Stimulated activated CD4-positive, alpha-beta T cell treated with anti-CD3 and anti-CD28 coated beads, Interleukin-1b, Interleukin-23, amount 100 ng/mL, for 1 hour (primary cell): ENCODE data around the gene DNM1.

Experiments
- DNase-seq, 2 donors: peaks; one replicate each; pipeline ENCODE4 v3.0.0-alpha.2; 2020; ENCODE audit warnings: low read depth in 2 of 2

DNM1 gene

DNA sequence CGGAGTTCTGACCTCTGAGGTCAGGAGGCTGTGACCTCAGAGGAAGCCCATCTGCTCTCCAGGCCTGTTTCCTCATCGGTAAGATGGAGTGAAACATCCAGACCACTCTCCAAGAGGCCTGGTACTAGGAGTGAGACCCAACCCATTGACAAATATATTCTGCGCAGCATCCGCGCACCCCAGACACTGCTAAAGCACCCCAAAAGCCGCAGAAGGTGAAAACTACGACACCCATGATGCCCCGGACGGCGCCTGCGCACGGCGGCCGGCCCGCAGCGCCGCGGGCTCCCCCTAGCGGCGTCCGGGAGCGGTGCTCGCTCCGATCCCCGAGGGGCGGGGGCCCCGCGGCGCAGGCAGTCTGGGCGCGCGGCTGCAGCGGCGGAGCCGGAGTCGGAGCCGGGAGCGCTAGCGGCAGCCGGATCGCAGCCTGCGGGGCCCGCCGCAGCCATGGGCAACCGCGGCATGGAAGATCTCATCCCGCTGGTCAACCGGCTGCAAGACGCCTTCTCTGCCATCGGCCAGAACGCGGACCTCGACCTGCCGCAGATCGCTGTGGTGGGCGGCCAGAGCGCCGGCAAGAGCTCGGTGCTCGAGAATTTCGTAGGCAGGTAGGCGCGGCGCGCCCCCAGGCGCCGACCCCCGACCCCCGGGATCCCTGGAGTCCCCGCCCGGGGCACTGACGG is at the start of gene DNM1:
TSS of gene DNM1 (plus strand) at position 356 of the 683 bp plus-strand sequence. CDS start at position 448, 92 bp downstream.
- DNase-seq: peak; percentile 42 to 55

DNA sequence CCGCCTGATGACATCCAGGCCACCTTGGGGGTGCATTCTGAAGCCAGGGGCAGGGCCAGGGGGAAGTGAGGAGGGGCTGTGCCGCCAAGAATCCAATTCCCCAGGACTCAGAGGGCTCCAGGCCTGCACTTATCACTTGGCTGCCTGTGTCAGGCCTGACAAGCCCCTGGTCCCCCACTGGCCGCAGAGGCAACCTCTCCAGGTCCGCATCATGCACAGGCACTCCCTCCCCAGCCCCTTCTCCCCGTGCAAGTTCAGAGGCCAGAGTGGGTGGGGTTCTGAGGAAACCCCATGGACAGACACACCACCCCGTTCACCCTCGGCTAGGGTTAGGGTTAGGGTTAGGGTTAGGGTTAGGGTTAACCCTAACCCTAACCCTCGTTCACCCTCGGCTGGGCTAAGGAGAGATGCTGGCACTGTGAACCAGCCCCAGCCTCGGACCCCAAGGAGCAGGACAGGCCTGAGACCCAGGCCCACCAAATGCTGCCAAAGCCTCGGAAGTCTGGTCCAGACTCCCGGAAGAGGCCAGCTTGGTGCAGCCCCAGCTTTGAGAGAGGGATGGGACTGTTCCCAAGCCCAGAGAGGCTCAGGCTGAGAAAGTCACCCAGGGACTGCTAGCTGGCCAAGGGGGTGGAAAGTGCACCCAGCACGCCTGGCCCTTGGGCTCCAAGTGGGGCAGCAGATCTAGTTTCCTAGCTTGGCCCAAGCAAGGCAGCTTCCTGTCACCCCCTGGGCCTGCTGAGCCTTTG is 49.1 kb upstream of the DNM1 start:
- DNase-seq: no peak

DNA sequence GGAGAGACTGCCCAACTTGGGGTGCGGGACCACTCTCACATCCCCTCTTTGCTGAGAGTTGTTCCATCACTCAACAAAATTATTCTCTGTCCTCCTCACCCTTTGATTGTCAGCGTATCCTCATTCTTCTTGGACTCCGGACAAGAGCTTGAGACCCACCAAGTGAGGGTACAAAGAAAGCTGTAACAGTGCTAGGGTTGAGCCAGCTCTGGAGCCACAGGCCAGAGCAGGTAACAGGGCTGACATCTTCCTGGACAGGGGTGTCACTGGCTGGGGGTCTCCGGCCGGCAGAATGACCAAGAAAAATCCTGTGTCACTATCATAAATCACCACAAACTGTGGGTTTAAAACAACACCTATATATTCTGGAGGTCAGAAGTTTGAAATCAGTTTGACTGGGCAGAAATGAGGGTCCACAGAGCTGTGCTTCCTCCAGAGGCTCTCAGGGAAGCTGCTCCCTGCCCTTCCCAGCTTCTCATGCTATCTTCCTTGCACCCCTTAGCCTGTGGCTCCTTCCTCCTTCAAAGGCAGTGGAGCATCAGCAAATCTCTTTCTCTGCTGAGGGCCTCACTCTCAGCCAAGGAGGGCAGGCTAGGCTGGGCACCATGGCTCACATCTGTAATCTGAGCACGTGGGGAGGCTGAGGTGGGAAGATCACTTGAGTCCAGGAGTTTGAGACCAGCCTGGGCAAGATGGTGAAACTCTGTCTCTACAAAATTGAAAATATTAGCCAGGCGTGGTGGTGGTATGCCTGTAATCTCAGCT is 47.3 kb upstream of the DNM1 start:
- no peak for DNase-seq

GRCh38 chr9:128159522-128159783 is 43.7 kb upstream of the DNM1 start:
- DNase-seq: peak in 1 of 2 donors; percentile 2

- peak; percentile 84 to 92 for DNase-seq
Measured at GRCh38 chr9:128159784-128160602, 43.2 kb upstream of the DNM1 start, which contains the start of gene BBLN. Gene BBLN (plus strand): TSS chr9:128160265. CDS start chr9:128160408, 143 bp downstream.

- peak in 1 of 2 donors; percentile 24 for DNase-seq
Measured at GRCh38 chr9:128160603-128160987, 42.6 kb upstream of the DNM1 start.

GRCh38 chr9:128161215-128161902 is 41.8 kb upstream of the DNM1 start:
- no peak for DNase-seq

DNA sequence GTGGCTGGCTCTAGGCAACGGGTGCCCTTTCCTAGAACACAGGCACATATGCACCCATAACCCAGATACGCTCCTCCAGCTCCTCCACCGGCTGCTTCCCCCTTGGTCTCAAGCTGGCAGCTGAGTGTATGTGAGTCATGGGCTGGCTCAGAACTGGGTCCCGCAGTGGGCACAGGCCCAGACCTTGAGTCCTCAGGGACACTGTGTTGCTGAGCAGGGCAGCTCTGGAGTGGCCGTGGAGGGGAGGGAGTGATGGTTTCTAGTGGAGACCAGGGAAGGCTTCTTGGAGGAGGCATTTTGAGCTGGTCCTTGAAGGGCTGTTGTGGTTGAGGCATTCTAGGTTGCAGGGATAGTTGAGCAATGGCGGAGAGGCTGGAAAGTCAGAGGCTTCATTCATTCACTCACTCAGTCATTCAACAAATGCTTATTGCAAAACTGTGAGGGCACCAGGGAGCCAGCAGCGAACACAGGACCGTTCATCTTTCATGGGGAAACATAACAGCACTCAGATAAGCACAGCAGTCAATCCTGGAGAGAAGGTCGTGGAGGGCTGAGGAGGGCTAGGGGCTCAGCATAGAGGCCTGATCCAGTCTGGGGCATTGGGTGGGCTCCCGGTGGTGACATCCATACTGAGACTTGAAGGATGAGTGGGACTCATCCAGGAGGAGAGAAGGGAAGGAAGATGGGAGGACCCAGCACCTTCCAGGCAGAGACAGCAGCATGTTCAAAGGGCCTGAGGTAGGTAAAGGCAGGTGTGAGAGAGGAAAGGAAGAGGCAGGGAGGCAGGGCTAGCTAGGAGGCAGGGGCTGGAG is 40.8 kb upstream of the DNM1 start:
- no peak for DNase-seq

DNA sequence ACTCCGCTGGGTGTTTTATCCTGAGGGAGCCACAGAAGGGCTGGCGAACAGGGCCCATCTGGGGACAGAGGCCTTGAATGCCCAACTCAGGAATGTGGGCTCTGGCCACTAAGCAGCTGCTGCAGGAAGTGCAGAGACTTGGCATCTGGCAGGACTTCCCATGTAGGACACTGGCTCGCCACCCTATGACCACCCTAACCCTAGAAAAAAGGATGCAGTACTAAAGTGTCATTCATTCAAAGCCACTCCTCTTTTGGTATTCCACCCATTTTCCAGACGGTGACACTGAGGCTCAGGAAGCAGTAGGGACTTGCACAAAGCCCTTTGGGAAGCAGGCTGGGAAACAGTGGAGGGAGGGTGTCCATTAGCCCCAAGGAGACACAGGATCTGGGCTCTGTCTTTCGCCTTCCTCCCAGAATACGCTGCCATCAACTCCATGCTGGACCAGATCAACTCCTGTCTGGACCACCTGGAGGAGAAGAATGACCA is 40.1 kb upstream of the DNM1 start:
- no peak for DNase-seq

- DNase-seq: no peak
Measured at GRCh38 chr9:128163523-128164306, 39.5 kb upstream of the DNM1 start.

GRCh38 chr9:128164307-128164885 is 38.8 kb upstream of the DNM1 start:
- DNase-seq: no peak

DNA sequence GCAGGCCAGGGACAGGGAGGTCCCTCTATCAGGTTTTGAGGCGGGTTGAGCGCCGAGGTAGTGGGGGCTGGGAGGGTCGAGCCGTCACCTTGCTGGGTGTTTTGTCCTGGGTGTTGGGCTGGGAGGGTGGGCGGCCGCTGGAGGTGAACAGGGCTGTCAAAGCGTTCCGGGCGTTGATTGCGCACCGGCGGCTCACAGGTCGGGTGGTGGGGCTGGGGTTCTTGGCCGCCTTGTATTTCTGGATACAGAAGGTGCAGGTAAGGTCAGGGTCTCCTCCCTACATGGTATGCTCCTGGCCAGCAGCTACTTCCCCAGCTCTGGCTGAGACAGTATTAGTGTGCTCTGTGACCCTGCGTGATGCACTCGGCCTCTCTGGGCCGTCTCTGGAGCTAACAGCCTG is 37.0 kb upstream of the DNM1 start:
- DNase-seq: no peak

DNA sequence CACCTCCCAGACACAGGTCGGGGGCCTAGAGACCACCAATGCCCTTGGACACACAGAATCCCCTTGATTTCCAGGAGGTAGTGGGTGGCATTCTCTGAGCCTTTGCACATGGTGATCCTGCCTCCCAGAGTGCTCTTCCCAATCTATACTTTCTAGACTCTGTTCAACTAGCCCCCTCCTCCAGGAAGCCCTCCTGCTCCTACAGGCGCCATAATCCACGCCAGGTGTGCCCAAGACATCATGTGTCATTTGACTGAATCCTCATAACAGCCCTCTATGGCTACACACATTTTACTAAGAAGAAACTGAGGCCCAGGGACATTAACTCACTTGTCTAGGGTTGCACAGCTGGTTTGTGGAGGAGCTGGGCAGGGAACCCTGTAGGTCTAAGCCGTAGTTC is 36.0 kb upstream of the DNM1 start:
- no peak for DNase-seq

DNA sequence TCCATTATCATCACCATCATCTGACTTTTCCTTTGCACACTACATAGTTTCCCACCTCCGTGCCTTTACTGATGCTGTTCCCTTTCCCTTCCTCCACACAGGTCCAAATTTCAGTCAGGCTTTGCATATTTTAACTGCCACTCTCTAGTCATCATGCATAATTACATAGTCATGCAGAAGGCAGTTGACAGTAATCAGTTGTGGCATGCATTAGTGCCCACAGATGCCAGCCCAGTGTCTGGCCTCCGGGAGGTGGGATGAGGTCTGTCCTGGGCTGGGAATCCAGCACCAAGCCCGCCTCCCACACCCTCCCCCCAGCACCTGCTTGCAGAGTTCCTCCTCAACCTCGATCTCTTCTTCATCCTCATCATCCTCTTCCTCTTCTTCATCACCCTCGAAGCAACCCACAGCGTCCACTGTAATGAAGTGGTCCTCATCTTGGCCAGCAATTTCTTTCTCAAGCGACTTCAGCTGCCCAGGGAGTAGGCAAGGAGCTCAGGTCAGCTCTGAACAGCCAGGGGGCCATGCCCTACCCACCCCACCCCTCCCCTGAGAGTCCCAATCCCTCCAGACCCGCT is 34.4 kb upstream of the DNM1 start:
- DNase-seq: no peak

GRCh38 chr9:128169492-128169891 is 33.7 kb upstream of the DNM1 start:
- DNase-seq: no peak

DNA sequence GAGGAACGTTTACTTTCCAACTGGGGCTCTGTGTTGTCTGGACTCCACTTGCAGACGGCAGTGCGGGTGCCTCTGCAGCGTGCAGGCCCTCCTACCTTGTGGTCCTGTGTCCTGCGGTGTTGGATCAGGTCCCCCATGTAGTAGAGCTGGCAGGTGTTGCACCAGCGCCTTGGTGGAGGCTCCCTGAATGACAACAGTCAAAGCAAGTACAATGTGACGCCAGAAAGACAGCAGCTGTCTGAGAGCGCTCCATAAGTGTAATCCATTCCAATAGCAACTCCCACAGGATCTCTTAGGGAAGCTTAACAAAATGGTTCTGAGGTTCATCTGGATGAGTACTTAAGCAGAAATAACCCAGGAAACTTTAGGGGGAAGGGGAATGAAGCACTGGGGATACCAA is 33.3 kb upstream of the DNM1 start:
- DNase-seq: no peak

DNA sequence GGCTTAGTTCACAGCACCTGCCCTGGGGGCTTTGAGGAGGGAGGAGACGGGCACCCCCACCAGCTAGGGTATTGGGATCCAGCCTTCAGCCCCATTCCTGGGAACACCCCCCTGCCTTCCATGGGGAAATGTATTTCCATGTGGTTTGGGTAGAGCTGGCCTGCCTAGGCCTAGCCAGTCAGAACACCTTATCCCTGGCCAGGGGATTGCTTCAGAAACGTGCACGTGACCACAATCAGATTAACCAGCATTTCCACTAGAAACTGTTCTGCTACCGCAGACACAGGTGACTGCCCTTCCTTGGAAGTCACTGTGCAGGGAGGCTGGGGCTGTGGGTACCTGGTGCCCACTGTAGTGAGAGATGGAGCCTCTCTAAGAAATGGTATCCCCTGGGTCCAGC is 29.1 kb upstream of the DNM1 start:
- no peak for DNase-seq

GRCh38 chr9:128175102-128175563 is 28.0 kb upstream of the DNM1 start:
- DNase-seq: no peak

DNA sequence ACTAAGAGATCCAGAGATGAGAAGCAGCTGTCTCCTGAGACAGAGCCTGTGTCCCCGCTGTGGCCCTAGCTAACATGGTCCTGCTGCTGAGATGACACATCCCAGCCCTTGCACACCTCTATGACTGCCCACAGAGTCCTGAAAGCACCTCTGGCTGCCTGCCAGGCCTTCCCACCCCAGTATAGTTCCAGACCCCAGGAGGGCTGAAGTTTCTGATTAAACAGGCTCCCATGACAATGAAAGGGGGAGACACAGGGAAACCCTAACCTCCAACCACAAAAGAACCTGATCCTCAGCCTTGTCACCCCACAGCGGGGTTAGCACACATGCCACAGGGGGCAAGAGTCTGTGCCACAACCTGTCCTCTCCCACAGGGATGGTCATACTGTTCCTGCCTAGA is 27.5 kb upstream of the DNM1 start:
- DNase-seq: no peak
